GM23248 (cell line): ENCODE measurements around the gene RGL4.

Experiments
- EZH2 ChIP-seq: fragments of 200-600 bp; sonication (generic); IDR thresholded peaks from 2 replicates; pipeline ENCODE4 v1.6.1; 2018; ENCODE audit warnings: antibody characterized with exemption, mild to moderate bottlenecking; ENCODE audit not compliant: insufficient read depth, poor library complexity, severe bottlenecking
- EZH2phosphoT487 ChIP-seq: fragments of 200-600 bp; sonication (generic); IDR thresholded peaks from 2 replicates; pipeline ENCODE4 v1.6.1; 2018; ENCODE audit warnings: antibody characterized with exemption, moderate library complexity, mild to moderate bottlenecking, low read depth; ENCODE audit not compliant: insufficient read depth

GRCh38 chr22:23715806-23716375, 25.1 kb downstream of the RGL4 start:
- TF ChIP-seq EZH2phosphoT487 (no peak), EZH2 (no peak)
